NCI-H748 (cell line): ENCODE measurements around the gene CACNA1B.
"Not testable (repeated sequence)": the region's sequence is repeated elsewhere in the genome, so short reads cannot be mapped to it uniquely, and the experiment has no call there.

Experiments used
- DNase-seq: peaks from one replicate; lab custom pipeline; 2025; ENCODE audit not compliant: unreplicated experiment; lab: John Stamatoyannopoulos, UW

Gene CACNA1B

DNA sequence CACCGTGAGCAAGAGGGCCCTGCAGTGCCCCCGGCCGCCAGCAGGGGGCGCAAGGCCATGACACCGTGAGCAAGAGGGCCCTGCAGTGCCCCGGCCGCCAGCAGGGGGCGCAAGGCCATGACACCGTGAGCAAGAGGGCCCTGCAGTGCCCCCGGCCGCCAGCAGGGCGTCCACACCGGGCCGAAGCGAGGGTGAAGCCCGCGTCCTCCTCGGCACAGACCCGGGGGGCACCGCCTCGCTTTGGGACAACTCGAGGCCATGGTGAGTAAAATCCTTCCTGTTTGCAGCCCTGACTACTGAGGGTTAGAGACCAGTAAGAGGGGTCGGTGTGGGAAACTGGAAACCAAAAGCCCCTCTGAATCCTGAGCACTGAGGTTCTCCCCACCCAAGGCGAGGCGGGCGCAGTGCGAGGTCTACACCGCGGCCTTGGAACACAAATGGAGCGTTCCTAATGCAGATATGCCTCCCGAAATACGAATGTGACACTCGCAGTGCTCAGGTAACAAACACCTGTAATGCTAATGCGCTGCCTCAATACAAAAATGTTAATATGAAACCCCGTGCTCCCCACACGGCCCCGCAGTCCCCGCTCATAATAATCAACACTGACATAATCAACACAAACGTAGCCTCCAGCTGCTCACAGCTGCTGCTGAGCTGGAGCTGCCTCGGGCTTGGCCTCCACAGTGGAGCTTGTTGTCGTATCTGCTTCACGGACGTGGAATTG, 249.4 kb downstream of the CACNA1B start:
- DNase-seq = not testable (repeated sequence)

DNA sequence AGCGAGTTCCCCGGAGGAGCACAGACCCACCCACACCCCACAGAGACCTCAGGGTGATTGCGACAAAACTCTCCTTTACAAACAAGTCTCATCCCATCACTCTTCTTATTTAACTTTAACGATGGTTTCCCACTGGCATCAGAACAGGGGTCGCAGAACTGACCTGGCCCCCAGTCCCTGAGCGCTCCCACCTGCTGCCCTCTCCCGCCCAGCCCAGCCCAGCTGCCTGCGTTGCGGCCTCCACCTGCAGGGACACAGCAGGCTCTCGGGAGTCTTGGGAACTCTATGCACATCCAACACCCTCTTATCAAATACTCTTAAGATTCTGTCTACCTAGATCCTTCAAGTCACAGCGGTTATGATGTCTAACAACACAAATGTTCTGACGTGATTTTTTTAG, 250.4 kb downstream of the CACNA1B start:
- DNase-seq = not testable (repeated sequence)

DNA sequence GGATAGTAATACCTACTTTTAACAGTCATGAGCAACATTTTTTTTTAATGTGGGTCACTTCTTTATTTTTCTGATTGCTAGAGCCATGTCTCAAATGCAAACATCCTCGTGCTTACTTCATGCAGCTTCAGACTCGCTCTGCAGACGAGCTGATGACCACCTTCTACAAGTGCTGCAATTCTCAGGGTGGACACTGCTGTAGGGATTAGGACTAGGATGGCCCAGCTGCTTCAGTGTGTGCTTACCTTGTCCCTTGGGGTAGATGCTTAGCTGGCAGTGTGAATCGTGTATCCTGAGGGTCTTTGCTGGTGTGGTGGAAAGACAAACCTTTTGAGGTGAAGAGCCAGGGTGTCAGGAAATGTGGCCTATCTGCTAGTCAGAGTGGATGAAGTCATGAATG, 251.7 kb downstream of the CACNA1B start:
- DNase-seq = not testable (repeated sequence)

DNA sequence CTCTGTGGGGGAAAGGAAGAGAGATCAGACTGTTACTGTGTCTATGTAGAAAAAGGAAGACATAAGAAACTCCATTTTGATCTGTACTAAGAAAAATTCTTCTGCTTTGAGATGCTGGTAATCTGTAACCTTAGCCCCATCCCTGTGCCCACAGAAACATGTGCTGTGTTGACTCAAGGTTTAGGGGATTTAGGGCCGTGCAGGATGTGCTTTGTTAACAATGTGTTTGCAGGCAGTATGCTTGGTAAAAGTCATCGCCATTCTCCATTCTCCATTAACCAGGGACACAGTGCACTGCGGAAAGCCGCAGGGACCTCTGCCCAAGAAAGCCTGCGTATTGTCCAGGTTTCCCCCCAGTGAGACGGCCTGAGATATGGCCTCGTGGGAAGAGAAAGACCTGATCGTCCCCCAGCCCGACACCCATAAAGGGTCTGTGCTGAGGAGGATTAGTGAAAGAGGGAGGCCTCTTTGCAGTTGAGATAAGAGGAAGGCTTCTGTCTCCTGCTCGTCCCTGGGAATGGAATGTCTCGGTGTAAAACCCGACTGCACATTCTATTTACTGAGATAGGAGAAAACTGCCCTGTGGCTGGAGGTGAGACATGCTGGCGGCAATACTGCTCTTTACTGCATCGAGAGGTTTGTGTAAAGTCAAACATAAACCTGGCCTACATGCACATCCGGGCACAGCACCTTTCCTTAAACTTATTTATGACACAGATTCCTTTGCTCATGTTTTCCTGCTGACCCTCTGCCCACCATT, 255.5 kb downstream of the CACNA1B start:
- not testable (repeated sequence) for DNase-seq

DNA sequence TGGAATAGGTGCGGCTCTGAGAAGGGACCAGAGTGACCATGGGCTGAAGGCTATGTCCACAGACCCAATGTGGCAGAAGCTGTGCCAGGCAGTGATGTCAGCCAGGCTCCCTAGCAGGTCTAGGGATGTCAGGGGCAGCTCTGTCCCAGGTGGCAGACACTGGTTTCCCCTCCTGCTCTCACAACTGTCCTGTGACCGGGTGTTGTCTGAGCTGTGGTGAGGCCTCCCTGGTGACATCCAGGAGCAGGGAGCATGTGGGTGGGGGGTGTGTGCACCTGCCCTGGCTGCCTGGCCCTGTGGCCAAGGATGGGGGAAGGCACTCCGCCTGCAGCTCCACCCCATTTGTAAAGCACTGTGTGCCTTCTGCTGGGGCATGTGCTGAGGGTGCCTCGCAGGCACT, 257.0 kb downstream of the CACNA1B start:
- not testable (repeated sequence) for DNase-seq

DNA sequence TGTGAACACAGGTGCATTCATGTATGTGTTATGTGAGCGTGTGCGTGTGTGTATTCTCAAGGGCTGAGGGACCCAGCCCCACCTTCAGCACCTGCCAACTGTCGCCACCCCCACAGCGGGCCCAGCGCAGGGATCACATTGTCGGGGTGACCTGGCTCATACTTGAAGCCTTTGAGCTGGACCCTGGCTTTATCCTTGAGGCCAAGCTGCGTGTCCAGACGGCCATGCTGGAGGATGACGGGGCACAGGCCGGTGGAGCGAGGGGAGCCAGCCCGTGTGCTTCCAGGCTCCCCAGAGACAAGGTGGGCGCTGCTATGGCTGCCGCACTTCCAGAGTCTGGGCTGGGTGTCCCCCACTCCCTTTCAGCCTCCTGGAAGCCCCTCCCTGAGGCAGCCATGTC, 261.5 kb downstream of the CACNA1B start:
- not testable (repeated sequence) for DNase-seq

DNA sequence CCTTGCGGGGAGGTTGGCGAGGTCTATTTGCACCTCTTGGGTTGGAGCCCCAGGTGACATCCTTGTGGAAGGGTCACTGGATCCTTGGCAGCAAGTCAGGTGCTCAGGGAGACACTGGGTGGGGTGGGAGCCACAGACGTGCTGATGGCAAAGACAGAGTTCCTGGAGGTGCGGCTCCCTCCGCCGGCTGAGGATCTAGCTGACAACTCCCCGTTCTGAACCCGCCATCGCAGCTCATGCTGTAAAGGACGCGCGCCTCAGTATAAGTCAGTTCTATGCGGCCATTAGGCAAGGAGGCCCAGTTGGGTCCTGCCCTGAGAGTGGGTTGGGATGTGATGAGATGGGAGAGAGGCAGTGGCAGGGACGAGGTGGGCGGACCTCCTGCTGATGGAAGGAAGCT, 263.4 kb downstream of the CACNA1B start:
- DNase-seq = not testable (repeated sequence)

DNA sequence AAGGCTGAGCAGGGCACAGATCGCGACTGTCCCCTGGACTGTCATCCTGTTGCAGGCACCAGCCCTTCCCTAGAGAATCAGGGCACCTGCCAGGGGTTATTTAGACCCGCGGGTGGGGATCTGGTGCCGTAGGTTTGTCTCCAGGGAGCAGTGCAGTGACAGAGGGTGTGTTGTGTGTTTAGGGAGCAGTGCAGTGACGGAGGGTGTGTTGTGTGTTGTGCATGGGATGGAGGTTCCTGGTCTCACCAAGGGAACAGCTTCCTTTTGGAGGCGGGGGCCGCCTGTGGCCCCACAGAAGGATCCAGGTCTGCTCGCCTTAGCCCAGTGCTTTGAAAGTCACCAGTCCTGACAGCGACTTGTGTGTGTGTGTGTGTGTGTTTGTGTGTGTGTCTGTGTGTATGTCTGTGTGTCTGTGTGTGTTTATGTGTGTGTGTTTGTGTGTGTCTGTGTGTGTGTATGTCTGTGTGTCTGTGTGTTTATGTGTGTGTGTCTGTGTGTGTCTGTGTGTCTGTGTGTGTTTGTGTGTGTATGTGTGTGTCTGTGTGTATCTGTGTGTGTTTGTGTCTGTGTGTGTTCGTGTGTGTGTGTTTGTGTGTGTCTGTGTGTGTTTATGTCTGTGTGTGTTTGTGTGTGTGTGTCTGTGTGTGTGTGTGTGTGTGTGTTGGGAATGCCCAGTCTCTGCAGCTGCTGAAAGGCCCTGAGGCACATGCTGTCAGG, 265.1 kb downstream of the CACNA1B start:
- not testable (repeated sequence) for DNase-seq

DNA sequence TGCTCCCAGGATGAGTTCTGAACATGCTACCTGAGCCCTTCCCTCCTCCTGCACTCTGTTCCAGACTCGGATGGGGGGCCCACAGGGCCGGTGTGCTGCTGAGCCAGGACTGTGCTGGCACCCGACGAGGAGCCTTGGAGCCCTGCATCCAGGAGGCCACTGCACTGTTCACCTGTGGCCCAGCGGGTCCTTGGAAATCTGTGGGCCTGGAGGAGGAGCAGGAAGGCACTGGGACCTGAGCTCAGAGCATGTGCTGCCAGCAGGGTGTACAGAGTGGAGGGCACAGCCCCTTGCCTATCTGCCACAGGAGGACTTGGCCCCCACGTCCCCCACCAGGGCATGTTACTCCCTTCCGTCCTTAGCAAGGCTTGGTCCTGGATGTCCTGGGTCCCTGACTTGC, 265.9 kb downstream of the CACNA1B start:
- not testable (repeated sequence) for DNase-seq

DNA sequence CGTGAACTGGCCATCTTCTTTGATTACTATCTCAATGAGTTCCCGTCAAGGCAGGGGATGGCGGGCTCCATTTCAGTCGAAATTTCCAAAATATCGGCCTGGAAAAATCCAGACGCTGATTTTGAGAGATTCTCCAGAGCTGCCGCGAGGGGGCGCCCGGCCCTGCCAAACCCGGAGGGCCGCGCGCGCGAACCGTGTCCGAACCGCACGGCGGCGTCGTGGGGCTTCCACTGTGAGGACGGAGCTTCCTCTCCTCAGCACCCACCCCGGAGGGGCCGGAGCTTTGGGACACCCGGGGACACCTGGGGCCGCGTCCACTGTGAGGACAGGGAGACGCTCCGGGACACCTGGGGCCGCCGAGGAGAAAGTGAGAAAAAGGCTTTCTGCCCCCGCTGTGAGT, 270.0 kb downstream of the CACNA1B start:
- DNase-seq = peak; percentile 24

DNA sequence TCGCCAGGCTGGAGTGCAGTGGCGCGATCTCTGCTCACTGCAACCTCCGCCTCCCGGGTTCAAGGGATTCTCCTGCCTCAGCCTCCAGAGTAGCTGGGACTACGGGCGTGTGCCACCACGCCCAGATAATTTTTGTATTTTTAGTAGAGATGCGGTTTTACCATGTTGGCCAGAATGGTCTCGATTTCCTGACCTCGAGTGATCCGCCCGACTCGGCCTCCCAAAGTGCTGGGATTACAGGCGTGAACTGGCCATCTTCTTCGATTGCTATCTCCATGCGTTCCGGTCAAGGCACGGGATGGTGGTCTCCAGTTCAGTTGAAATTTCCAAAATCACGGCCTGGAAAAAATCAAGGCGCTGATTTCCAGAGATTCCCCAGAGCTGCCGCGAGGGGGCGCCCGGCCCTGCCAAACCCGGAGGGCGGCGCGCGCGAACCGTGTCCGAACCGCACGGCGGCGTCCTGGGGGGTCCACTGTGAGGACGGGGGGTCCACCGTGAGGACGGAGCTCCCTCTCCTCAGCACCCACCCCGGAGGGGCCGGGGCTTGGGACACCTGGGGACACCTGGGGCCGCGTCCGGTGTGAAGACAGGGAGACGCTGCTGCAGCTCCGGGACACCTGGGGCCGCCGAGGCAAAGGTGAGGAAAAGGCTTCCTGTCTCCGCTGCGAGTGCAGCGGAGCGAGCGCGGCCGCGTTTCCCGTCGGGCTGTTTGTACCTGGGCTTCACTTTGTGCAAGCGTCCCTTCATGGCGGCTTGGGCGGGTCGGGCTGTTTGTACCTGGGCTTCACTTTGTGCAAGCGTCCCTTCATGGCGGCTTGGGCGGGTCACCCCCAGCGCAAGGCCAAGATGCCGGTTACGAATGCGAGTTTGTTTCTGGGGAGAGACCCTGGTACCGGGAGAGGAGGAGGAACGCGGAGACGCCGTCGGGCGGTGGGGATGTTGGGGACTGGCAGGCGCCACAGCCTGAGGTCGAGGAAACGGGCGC, 272.4 kb downstream of the CACNA1B start:
- DNase-seq = peak; percentile 63

DNA sequence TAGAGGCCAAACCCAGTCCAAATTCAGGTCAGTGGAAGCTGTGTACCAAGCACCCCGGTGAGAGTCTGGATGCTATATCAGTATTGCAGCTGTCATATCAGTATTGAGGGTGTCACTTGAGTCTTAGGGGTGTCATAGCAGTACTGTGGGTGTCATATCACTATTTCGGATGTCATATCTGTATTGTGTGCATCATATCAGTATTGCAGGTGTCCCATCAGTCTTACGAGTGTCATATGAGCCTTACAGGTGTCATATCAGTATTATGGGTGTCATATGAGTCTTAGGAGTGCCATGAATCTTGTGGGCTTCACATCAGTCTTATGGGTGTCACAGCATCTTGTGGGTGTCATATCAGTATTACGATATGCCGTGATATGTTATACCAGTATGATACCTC, 278.2 kb downstream of the CACNA1B start:
- DNase-seq = not testable (repeated sequence)

DNA sequence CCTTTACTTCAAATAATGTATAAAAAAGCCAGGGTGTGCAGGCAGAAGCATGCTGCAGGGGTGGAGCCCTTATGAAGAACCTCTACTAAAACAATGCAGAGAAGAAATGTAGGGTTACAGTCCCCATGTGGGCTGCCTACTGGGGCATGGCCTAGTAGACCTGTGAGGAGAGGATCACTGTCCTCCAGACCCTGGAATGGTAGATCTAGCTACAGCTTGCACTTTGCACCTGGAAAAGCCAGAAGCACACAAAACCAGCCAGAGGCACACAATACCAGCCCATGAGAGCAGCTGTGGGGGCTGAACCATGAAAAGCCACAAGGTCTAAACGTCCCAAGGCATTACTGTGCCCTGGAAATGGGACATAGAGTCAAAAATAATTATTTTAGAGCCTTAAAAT, 289.2 kb downstream of the CACNA1B start:
- not testable (repeated sequence) for DNase-seq
